HG02798 (cell line): ENCODE results near the gene AKAP3.

Source experiments
- ATAC-seq: cut with Tn5 transposase; IDR thresholded peaks from one replicate; pipeline ENCODE4 v1.9.1; 2021; ENCODE audit warnings: mild to moderate bottlenecking; ENCODE audit not compliant: unreplicated experiment, poor library complexity

Gene AKAP3

GRCh38 chr12:4648501-4649357 is at the start of gene AKAP3, which contains the start of gene NDUFA9:
Gene AKAP3 (minus strand): TSS chr12:4649051. CDS start chr12:4638196, 10,855 bp downstream.
Gene NDUFA9 (plus strand): TSS chr12:4649114. CDS start chr12:4649127, 13 bp downstream.
- ATAC-seq: peak; percentile 91

DNA sequence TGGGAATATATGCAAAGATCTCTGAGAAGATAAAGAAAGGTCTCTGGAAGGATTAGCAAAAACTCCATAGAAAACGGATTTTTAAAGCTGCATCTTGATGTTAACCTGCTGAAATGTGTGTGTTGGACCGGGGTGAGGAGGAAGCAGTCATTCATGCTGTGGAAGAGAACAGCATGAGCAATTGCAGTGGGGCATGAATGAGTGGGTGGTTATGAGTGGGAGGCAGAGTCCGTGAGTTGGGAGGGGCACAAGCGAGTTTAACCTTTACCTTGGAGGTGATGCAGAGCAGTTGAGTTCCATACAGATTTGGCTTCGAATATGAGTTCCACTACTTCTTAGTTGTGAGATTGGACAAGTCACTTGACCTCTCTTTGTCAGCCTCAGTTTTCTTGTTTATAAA is 41.9 kb upstream of the AKAP3 start:
- no peak for ATAC-seq

DNA sequence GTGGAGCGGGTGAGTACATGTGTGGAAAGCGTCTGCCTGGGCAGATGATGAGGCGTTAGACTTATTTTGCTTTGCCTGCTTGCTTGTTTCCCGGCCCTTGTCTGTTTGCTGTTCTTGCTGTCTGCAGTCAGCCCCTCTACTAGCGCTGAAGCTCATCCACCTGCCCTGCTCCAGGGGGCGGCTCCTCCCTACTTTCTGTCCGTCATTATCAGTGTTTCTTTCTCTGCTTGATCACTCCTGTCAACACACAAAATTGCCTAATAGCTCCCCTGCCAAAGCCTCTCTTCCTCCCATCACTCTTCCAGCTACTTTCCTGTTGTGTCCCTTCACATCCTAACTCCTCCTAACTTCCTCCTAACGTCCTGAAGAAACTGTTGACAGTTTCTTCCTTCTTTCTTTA is 36.5 kb upstream of the AKAP3 start:
- ATAC-seq: no peak

GRCh38 chr12:4681732-4682131 is 32.9 kb upstream of the AKAP3 start:
- ATAC-seq: no peak

GRCh38 chr12:4679711-4680110 is 30.9 kb upstream of the AKAP3 start:
- ATAC-seq: no peak

DNA sequence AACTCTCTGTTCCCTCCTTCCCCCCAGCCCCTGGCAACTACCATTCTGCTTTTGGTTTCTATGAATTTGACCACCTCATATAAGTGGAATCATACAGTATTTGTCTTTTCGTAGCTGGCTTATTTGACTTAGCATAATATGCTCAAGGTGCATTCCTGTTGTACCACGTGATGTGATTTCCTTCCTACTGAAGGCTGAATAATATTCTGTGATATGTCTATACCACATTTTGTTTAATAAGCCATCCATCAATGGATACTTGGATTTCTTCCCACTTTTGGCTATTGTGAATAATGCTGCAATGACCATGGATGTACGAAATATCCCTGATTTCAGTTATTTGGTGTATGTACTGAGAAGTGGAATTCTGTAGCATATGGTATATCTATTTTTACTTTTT is 16.4 kb upstream of the AKAP3 start:
- ATAC-seq: no peak

GRCh38 chr12:4663971-4664505 is 15.2 kb upstream of the AKAP3 start:
- ATAC-seq: no peak

DNA sequence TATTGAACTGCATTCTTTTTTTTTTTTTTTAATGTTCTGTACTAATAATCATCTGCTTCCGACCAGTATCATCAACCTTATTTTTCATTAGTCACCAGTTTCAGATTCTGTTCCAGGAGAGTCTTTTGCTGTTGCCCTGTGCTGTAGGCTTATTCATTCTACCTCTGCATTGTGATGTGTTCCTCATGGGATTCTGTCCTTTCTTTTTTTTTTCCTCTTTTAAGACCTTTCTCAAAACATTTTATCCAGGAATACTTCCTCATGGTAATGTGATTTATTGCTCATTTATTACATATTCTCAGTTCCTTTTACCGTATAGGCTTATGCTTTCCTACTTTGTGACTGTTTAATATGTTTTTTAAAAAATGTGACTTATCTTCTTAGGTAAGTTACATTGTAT is 4.8 kb upstream of the AKAP3 start:
- ATAC-seq: no peak

DNA sequence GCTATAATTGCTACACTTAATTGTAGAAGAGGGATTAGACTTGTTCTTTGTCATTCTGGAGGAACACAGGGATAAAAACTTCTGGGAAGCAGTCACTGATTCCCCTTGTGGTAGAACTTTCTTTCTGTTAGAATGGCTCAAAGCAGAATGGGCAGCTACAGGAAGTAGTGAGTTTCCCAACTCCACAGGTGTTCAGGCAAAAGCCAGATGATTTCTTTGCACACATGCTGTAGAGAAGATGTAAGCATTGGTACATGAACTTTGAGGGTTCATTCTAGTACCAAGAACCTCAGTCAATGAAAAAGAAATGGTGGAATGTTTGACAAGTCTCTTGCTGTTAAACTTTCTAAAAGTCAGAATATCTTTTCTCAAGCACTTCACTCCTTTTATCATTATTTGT is 4.4 kb upstream of the AKAP3 start:
- no peak for ATAC-seq

DNA sequence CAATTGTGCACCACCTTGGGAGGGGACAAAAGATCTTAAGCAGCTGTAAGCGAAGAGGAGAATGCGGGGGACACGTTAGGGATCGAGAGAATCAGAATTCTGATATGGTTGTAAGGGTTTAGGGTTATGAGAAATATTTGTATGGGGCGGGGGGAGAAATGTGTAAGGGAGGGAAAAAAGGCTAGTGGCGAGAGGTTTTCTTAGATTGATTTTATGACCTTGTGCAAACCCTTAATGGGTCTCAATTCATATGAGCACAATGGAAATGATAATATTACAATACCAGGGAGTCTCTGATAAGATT is 459 bp upstream of the AKAP3 start:
- ATAC-seq: no peak

DNA sequence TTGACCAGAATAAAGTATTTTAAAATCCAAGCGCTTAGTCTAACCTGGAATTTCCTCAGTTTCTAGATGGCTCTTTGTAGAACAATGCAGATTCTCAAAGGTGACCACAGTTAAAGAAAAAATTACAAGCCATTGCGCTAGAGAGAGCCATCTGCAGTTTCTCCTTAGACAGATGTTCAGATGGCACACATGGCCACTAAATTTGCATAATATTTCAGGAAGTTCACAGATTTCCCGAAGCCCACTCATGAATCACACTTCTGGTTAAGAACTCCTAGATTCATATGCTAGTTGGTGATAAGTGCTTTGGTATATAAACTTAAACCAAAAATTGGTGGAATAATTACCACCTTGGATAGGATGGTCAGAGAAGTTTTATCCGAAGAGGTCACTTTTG is 749 bp downstream of the AKAP3 start:
- peak; percentile 21 for ATAC-seq

DNA sequence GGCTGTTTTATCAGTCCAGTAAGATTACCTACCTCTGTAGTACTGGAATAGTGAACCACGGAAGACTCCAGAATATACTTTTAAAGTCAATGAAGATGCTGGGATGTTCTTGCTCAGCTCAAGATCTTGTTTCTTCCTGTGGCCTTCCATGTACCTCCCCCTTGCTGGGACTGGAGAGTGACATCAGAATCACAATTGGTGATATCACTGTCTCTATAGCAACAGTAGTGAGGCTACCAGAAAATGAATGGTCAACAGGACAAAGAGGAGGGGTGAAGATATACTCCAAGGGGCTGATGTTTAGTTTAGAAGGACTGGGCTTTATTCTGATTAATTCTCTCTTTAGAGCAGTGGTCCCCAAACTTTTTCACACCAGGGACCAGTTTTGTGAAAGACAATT is 3.8 kb downstream of the AKAP3 start:
- no peak for ATAC-seq

DNA sequence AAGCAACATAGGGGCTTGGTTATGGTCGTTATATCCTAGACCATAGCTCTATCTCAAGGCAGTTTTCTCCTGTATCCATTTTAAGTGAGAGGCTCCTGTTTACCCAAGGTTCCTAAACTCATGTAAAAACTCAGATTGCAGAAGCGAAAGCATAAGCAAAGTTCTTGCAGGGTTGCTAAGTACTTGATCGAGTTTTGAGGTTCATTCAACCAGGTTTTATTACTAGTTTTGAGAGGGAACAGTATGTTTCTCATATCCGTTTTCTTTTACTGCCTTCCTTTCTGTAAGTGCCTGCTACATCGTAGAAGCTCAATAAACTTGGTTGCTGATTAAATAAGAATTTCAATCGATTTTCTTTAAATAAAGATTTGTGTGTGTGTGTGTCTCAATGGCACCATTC is 5.1 kb downstream of the AKAP3 start:
- no peak for ATAC-seq

- no peak for ATAC-seq
Observed at GRCh38 chr12:4630262-4630661, 18.6 kb downstream of the AKAP3 start.

GRCh38 chr12:4628406-4628805 is 20.4 kb downstream of the AKAP3 start:
- no peak for ATAC-seq

DNA sequence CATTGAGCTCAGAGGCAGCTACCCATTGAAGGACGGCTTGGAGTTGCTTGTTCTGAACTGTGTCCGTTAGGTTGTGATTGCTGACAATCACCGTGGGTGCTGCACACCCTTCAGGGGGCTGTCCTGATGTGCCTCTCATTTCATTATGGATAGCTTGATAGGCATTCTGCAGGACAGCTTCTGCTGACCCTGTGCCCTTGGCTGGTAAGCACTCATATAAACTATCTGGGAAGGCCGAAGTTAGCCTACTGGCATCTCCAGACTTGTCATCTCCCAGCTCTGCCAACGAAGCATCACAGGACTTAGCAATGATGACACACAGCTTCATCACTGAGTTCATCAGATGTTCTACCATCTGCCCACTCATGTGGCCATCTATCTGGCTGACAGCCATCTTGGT is 22.3 kb downstream of the AKAP3 start:
- no peak for ATAC-seq

DNA sequence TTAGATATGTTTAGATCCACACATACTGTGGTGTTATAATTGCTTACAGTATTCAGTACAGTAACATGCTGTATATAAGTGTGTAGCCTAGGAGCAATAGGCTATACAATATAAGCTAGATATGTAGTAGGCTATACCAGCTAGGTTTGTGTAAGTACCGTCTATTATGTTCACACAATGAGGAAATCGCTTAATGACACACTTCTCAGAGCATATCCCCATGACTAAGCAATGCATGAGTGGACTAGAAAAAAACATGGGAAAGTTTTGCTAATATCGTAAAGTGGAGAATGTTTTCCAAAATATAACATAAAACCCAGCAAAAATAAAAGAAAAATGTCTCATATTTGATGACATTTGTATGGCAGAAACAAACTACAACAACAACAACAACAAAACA is 27.3 kb downstream of the AKAP3 start:
- ATAC-seq: no peak

GRCh38 chr12:4615667-4616066 is 33.2 kb downstream of the AKAP3 start:
- ATAC-seq: no peak

GRCh38 chr12:4610481-4610880 is 38.4 kb downstream of the AKAP3 start:
- no peak for ATAC-seq

DNA sequence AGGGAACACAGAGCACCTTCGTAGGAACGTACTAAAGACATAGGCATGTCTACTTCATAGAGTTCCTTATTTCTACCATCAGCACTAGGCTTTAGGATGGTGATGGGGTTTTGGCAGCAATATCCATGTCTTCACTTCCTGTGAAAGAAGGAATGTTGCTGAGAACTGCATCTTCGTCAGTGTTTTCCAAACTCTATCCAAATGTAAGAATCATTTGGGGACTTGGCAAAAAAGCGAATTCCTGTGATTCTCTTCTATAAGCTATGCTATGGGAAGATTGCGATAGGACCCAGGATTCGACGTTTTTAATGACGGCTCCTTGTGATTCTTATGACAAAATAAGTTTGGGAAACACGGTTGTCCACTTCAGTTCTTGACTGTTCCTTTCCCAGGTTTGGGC is 39.8 kb downstream of the AKAP3 start:
- no peak for ATAC-seq

- ATAC-seq: no peak
Observed at GRCh38 chr12:4607056-4607455, 41.8 kb downstream of the AKAP3 start.

GRCh38 chr12:4604684-4605193 is 44.1 kb downstream of the AKAP3 start:
- ATAC-seq: peak; percentile 96
